GM23248 (cell line): Measurements from ENCODE around the gene KLF15.

ENCODE experiments used
- EZH2 ChIP-seq: fragments of 200-600 bp; sonication (generic); IDR thresholded peaks from 2 replicates; pipeline ENCODE4 v1.6.1; 2018; ENCODE audit warnings: antibody characterized with exemption, mild to moderate bottlenecking; ENCODE audit not compliant: insufficient read depth, poor library complexity, severe bottlenecking
- EZH2phosphoT487 ChIP-seq: fragments of 200-600 bp; sonication (generic); IDR thresholded peaks from 2 replicates; pipeline ENCODE4 v1.6.1; 2018; ENCODE audit warnings: antibody characterized with exemption, moderate library complexity, mild to moderate bottlenecking, low read depth; ENCODE audit not compliant: insufficient read depth

DNA sequence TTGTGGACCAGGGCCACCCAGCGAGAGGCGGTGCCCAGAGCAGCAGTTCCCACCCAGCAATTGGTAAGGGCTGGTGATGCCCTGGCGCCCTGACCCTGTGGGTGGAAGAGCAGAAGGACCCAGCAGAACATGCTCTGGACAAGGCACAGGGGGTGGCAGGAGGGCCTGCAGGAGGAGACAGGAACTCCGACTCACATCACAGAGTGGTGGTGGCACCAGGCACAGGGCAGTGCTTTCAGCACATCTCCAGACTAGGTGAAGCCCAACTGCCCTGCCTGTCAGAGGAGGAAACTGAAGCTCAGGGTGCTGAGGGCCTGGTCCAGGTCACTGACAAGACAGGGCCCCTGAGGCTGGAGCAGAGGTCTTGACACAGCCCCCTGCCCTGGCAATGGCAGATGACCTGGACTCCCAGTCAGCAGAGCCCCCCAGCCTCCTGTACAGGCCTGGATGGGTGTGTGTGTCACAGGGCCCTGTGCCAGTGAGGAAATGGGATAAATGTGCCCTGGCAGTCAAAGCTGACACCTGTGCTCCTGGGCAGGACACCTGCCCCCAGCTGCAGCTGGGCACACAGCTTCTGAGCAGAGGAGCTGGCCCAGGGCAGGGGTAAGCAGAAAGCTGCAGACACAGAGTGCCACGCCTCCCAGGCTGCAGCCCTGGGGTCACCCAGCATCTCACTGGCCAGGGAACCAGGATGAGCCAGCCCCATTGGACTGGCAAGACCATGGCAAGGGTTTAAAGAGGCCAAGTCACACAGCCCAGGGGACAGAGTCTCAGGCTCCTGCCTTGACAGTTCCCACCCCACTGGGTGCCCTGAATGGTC is 11.4 kb downstream of the KLF15 start:
- no peak for TF ChIP-seq EZH2
- no peak for TF ChIP-seq EZH2phosphoT487
